CD4-positive, alpha-beta T cell treated with Interleukin-4 for 4 hours (primary cell): ENCODE results near the gene TP63.

Experiments
- DNase-seq: peaks from one replicate; pipeline ENCODE4 v3.0.0-alpha.2; 2020

TP63 gene

GRCh38 chr3:189944285-189945145 is 313.3 kb downstream of the TP63 start:
- DNase-seq = no peak

GRCh38 chr3:189945935-189946709 is 314.9 kb downstream of the TP63 start:
- DNase-seq = no peak
